CD14-positive monocyte (primary cell): ENCODE measurements around the gene ZIC5. TPM values are rescaled to one million over a fixed set of nuclear protein-coding genes. Genes with fewer than 3 reads are reported as not detected.
"Not testable (repeated sequence)": the region's sequence is repeated elsewhere in the genome, so short reads cannot be mapped to it uniquely, and the experiment has no call there.

ENCODE experiments used
- DNase-seq, 3 donors: peaks; one replicate each; pipeline ENCODE4 v3.0.0-alpha.2; 2011 to 2022
- H2AFZ ChIP-seq: 2 replicates; pipeline ENCODE4 v1.6.0; 2012; ENCODE audit warnings: mild to moderate bottlenecking, low read depth, low read length, inconsistent platforms; ENCODE audit not compliant: insufficient read depth, poor library complexity, severe bottlenecking
- H3K27ac ChIP-seq, 2 donors: 1 replicate in 1 of 2; 2 replicates in 1 of 2; pipeline ENCODE4 v1.5.1; 2012 to 2013; ENCODE audit warnings: low read length in 2 of 2, control low read depth in 1 of 2, inconsistent platforms in 1 of 2, low read depth in 1 of 2, mild to moderate bottlenecking in 1 of 2
- H3K27me3 ChIP-seq, 2 donors: one replicate each; pipeline versions ENCODE4 v1.6.0 to v1.6.1; 2011 to 2013; ENCODE audit warnings: low read length in 2 of 2; ENCODE audit not compliant: control insufficient read depth in 2 of 2, insufficient read depth in 2 of 2
- H3K36me3 ChIP-seq, 2 donors: replicated peaks in 1 of 2; 1 replicate in 1 of 2; 2 replicates in 1 of 2; pipeline versions ENCODE4 v1.5.1 to v1.6.1; 2012 to 2013; ENCODE audit warnings: low read length in 2 of 2, control low read depth in 1 of 2, inconsistent platforms in 1 of 2, mild to moderate bottlenecking in 1 of 2; ENCODE audit not compliant: insufficient read depth in 2 of 2, control insufficient read depth in 1 of 2
- H3K4me1 ChIP-seq, 2 donors: 1 replicate in 1 of 2; 2 replicates in 1 of 2; pipeline versions ENCODE4 v1.5.1 to v1.6.1; 2012 to 2013; ENCODE audit warnings: low read length in 2 of 2, control low read depth in 1 of 2, inconsistent platforms in 1 of 2, mild to moderate bottlenecking in 1 of 2, moderate library complexity in 1 of 2; ENCODE audit not compliant: insufficient read depth in 2 of 2, control insufficient read depth in 1 of 2
- H3K4me2 ChIP-seq: replicated peaks from 2 replicates; pipeline ENCODE3; 2012; ENCODE audit warnings: low read length, moderate library complexity, mild to moderate bottlenecking; ENCODE audit not compliant: poor library complexity, severe bottlenecking; ENCODE audit errors: extremely low read depth
- H3K4me3 ChIP-seq, 3 experiments: fragments of 200-600 bp in 1 of 3; sonication (generic) in 1 of 3; replicated peaks in 1 of 3; 1 replicate in 2 of 3; 2 replicates in 1 of 3; pipeline ENCODE4 v1.5.1; 2011 to 2013; ENCODE audit warnings: low read length in 3 of 3, mild to moderate bottlenecking in 3 of 3, control low read depth in 2 of 3, low read depth in 2 of 3, inconsistent platforms in 1 of 3, moderate library complexity in 1 of 3
- H3K79me2 ChIP-seq: 2 replicates; pipeline ENCODE4 v1.6.0; 2012; ENCODE audit warnings: mild to moderate bottlenecking, control low read depth, inconsistent platforms, low read length, moderate library complexity; ENCODE audit not compliant: insufficient read depth
- H3K9ac ChIP-seq: 2 replicates; pipeline ENCODE4 v1.6.0; 2017; ENCODE audit warnings: low read length, mild to moderate bottlenecking; ENCODE audit not compliant: insufficient read depth, poor library complexity, severe bottlenecking
- H3K9me3 ChIP-seq, 2 donors: replicated peaks in 1 of 2; 1 replicate in 1 of 2; 2 replicates in 1 of 2; pipeline versions ENCODE4 v1.5.1 to v1.6.1; 2012 to 2013; ENCODE audit warnings: low read length in 2 of 2, control low read depth in 1 of 2; ENCODE audit not compliant: control insufficient read depth in 1 of 2, insufficient read depth in 1 of 2
- H4K20me1 ChIP-seq: 2 replicates; pipeline ENCODE4 v1.6.0; 2012; ENCODE audit warnings: mild to moderate bottlenecking, low read length, control low read depth, moderate library complexity; ENCODE audit not compliant: insufficient read depth
- H3K27ac Mint-ChIP-seq, 7 donors: one replicate each; pipeline ENCODE4 v1.8.0; 2020; ENCODE audit warnings: mild to moderate bottlenecking in 7 of 7, mixed read lengths in 7 of 7, moderate library complexity in 6 of 7, inconsistent platforms in 2 of 7
- H3K27me3 Mint-ChIP-seq, 3 donors: one replicate each; pipeline ENCODE4 v1.8.0; 2021 to 2022; ENCODE audit warnings: low read depth in 3 of 3, mild to moderate bottlenecking in 3 of 3, mixed read lengths in 3 of 3, moderate library complexity in 3 of 3, inconsistent platforms in 1 of 3
- H3K36me3 Mint-ChIP-seq, 2 donors: one replicate each; pipeline ENCODE4 v1.8.0; 2020; ENCODE audit warnings: mixed read lengths in 2 of 2, inconsistent platforms in 1 of 2, mild to moderate bottlenecking in 1 of 2
- H3K4me1 Mint-ChIP-seq: one replicate; pipeline ENCODE4 v1.8.0; 2020; ENCODE audit warnings: mild to moderate bottlenecking, mixed read lengths
- H3K4me3 Mint-ChIP-seq, 2 donors: one replicate each; pipeline ENCODE4 v1.8.0; 2020; ENCODE audit warnings: mild to moderate bottlenecking in 2 of 2, mixed read lengths in 2 of 2, moderate library complexity in 1 of 2
- H3K9me3 Mint-ChIP-seq, 7 donors: one replicate each; pipeline ENCODE4 v1.8.0; 2020 to 2022; ENCODE audit warnings: mixed read lengths in 7 of 7, mild to moderate bottlenecking in 6 of 7, moderate library complexity in 6 of 7, inconsistent platforms in 2 of 7
- CTCF ChIP-seq: fragments of 200-600 bp; IDR thresholded peaks from one replicate; pipeline ENCODE4 v1.8.0; 2022; ENCODE audit warnings: antibody characterized with exemption, mild to moderate bottlenecking
- WGBS: methylation state at CpG from one replicate; pipeline ENCODE4 v1.1.5; 2013; ENCODE audit warnings: missing lambda C conversion rate; ENCODE audit not compliant: insufficient coverage; 5-methylcytosine and 5-hydroxymethylcytosine counted together
- intact Hi-C, 2 donors: fragments of 100-400 bp; cut with micrococcal nuclease; formaldehyde crosslinking; loops; one replicate each; pipeline versions ENCODE4 v1.15.0 to v1.15.1; 2023
- polyA plus RNA-seq, 3 donors: library from polyadenylated mRNA; depleted of rRNA in 1 of 3; unstranded in 2 of 3; stranded (reverse) in 1 of 3; fragments of 300-500 nt in 2 of 3; fragments of >200 nt in 1 of 3; fragmentation: Illumina TruSeq in 2 of 3; gene quantifications; 1 replicate in 2 of 3; 2 replicates in 1 of 3; pipeline ENCODE4 v1.2.3, GENCODE V29; 2012 to 2021

Gene ZIC5
- polyA plus RNA-seq, 3 donors, result not detected

- H3K4me3 ChIP-seq, result no peak overlapping the region
- H3K9me3 ChIP-seq, result no peaks in the 10 kb centered on the region
- H3K4me1 ChIP-seq, result no peaks in the 10 kb centered on the region
- no peak for TF ChIP-seq CTCF
- peaks cover 0 to 2% (median 0%) of the 10 kb centered on the region in 7 donors for H3K9me3 Mint-ChIP-seq
- H3K4me1 Mint-ChIP-seq, result no peaks in the 10 kb centered on the region
- no peak overlapping the region for H2AFZ ChIP-seq
- H3K36me3 ChIP-seq, result no peaks in the 10 kb centered on the region
- no peak overlapping the region for H3K27ac Mint-ChIP-seq
- peaks cover 48 to 66% (median 62%) of the 10 kb centered on the region in 3 donors for H3K27me3 Mint-ChIP-seq
- H3K9ac ChIP-seq, result no peak overlapping the region
- no peaks in the 10 kb centered on the region for H3K79me2 ChIP-seq
- H3K27ac ChIP-seq, result no peak overlapping the region
- peaks cover 4 to 46% of the 10 kb centered on the region in 2 donors for H3K27me3 ChIP-seq
- intact Hi-C loops, result no loop called here
- H3K4me3 Mint-ChIP-seq, result no peak overlapping the region
- H3K4me2 ChIP-seq, result no peak overlapping the region
- 90% methylated on average over 3 of the region's 4 CpGs for WGBS
- no peaks in the 10 kb centered on the region for H4K20me1 ChIP-seq
- no peaks in the 10 kb centered on the region for H3K36me3 Mint-ChIP-seq
- DNase-seq, result no peak
Observed at GRCh38 chr13:99948411-99948810, 23.2 kb downstream of the ZIC5 start.

- Histone ChIP-seq H4K20me1 (no peaks in the 10 kb centered on the region), H3K9me3 (no peaks in the 10 kb centered on the region), H3K27me3 (peaks cover 4 to 41% of the 10 kb centered on the region in 2 donors), H3K4me3 (no peak overlapping the region), H3K4me2 (no peak overlapping the region), H3K9ac (no peak overlapping the region), H3K4me1 (no peaks in the 10 kb centered on the region), H3K27ac (no peak overlapping the region), H2AFZ (no peak overlapping the region), H3K36me3 (no peaks in the 10 kb centered on the region), H3K79me2 (no peaks in the 10 kb centered on the region)
- no peak overlapping the region for H3K4me3 Mint-ChIP-seq
- H3K27me3 Mint-ChIP-seq, result peaks cover 41 to 61% (median 59%) of the 10 kb centered on the region in 3 donors
- no peaks in the 10 kb centered on the region for H3K4me1 Mint-ChIP-seq
- H3K36me3 Mint-ChIP-seq, result no peaks in the 10 kb centered on the region
- WGBS, result no CpG with 5 or more reads among the region's 2 CpGs
- intact Hi-C loops, result no loop called here
- TF ChIP-seq CTCF, result no peak
- no peak for DNase-seq
- no peak overlapping the region for H3K27ac Mint-ChIP-seq
- H3K9me3 Mint-ChIP-seq, result peaks cover 0 to 2% (median 0%) of the 10 kb centered on the region in 7 donors
Observed at GRCh38 chr13:99947666-99948065, 23.9 kb downstream of the ZIC5 start.

GRCh38 chr13:99945515-99945914 lies 26.1 kb downstream of the ZIC5 start:
- H3K27ac ChIP-seq, H3K4me3 Mint-ChIP-seq, H3K36me3 Mint-ChIP-seq, H3K4me1 ChIP-seq, H3K9me3 ChIP-seq, intact Hi-C loops, H3K4me1 Mint-ChIP-seq, H3K36me3 ChIP-seq, H2AFZ ChIP-seq, H3K9me3 Mint-ChIP-seq, H3K27ac Mint-ChIP-seq, H4K20me1 ChIP-seq, H3K79me2 ChIP-seq, H3K4me2 ChIP-seq, H3K4me3 ChIP-seq, DNase-seq, H3K9ac ChIP-seq: not testable (repeated sequence)
- no CpG with 5 or more reads among the region's 2 CpGs for WGBS
- H3K27me3 ChIP-seq, result peaks cover 4 to 33% of the 10 kb centered on the region in 2 donors
- H3K27me3 Mint-ChIP-seq, result peaks cover 40 to 57% (median 45%) of the 10 kb centered on the region in 3 donors
